OCI-M2 (cell line): Measurements from ENCODE around the gene STXBP6.
"Not testable (repeated sequence)": the region's sequence is repeated elsewhere in the genome, so short reads cannot be mapped to it uniquely, and the experiment has no call there.

ENCODE experiments used
- DNase-seq: peaks from one replicate; lab custom pipeline; 2025; ENCODE audit not compliant: unreplicated experiment; lab: John Stamatoyannopoulos, UW

STXBP6 gene

GRCh38 chr14:24839617-24840203 lies 210.2 kb downstream of the STXBP6 start:
- no peak for DNase-seq

GRCh38 chr14:24838945-24839616 lies 210.9 kb downstream of the STXBP6 start:
- no peak for DNase-seq

- DNase-seq, result no peak
Measured at GRCh38 chr14:24837280-24838046, 212.5 kb downstream of the STXBP6 start.

GRCh38 chr14:24836324-24836723 lies 213.6 kb downstream of the STXBP6 start:
- not testable (repeated sequence) for DNase-seq

GRCh38 chr14:24834956-24835355 lies 215.0 kb downstream of the STXBP6 start:
- no peak for DNase-seq

GRCh38 chr14:24833385-24833784 lies 216.6 kb downstream of the STXBP6 start:
- no peak for DNase-seq

- no peak for DNase-seq
Measured at GRCh38 chr14:24831677-24832076, 218.3 kb downstream of the STXBP6 start.

GRCh38 chr14:24829862-24830261 lies 220.1 kb downstream of the STXBP6 start:
- no peak for DNase-seq

- DNase-seq, result no peak
Measured at GRCh38 chr14:24828486-24828885, 221.5 kb downstream of the STXBP6 start.

GRCh38 chr14:24826390-24826789 lies 223.6 kb downstream of the STXBP6 start:
- DNase-seq, result no peak

GRCh38 chr14:24820616-24821015 lies 229.3 kb downstream of the STXBP6 start:
- DNase-seq, result no peak

GRCh38 chr14:24818823-24819341 lies 231.1 kb downstream of the STXBP6 start:
- no peak for DNase-seq

- no peak for DNase-seq
Measured at GRCh38 chr14:24818058-24818822, 231.7 kb downstream of the STXBP6 start.

GRCh38 chr14:24817212-24818057 lies 232.5 kb downstream of the STXBP6 start:
- DNase-seq, result no peak

GRCh38 chr14:24816929-24817211 lies 233.1 kb downstream of the STXBP6 start:
- DNase-seq, result no peak

- no peak for DNase-seq
Measured at GRCh38 chr14:24816011-24816928, 233.7 kb downstream of the STXBP6 start.

- DNase-seq, result no peak
Measured at GRCh38 chr14:24815543-24815942, 234.4 kb downstream of the STXBP6 start.

GRCh38 chr14:24814944-24815343 lies 235.0 kb downstream of the STXBP6 start:
- DNase-seq, result no peak

GRCh38 chr14:24814346-24814745 lies 235.6 kb downstream of the STXBP6 start:
- DNase-seq, result no peak
